Measurements from ENCODE around the gene ITGAE.
"Not testable (repeated sequence)": the region's sequence is repeated elsewhere in the genome, so short reads cannot be mapped to it uniquely, and the experiment has no call there.

Gene ITGAE

GRCh38 chr17:3796822-3797170 lies 4.2 kb downstream of the ITGAE start:
- Histone ChIP-seq H3K4me1 (ENCODE audit: low read depth, poor library complexity, severe bottlenecking) (no peaks in the 10 kb centered on the region), H3K36me3 (ENCODE audit: insufficient read depth) (no peaks in the 10 kb centered on the region), H3K79me2 (ENCODE audit: insufficient read depth, low read depth) (no peaks in the 10 kb centered on the region), H3K27ac (no peak overlapping the region), H3K4me3 (IDR thresholded peaks at IDR 0.05; ENCODE audit: insufficient read depth, low read depth, low read length) (no peak overlapping the region), H3K4me2 (no peak overlapping the region), H2AFZ (ENCODE audit: low read depth) (no peak overlapping the region), H3K9ac (no peak overlapping the region), H3K27me3 (ENCODE audit: insufficient read depth, low read depth) (no peaks in the 10 kb centered on the region), H4K20me1 (ENCODE audit: insufficient read depth) (no peaks in the 10 kb centered on the region)
- no peak for TF ChIP-seq CTCF (conservative IDR thresholded peaks at IDR 0.05; ENCODE audit: low read depth, low read length)

GRCh38 chr17:3796110-3796821 lies 4.7 kb downstream of the ITGAE start:
- Histone ChIP-seq H3K36me3 (ENCODE audit: insufficient read depth) (no peaks in the 10 kb centered on the region), H3K9ac (no peak overlapping the region), H3K27ac (no peak overlapping the region), H3K27me3 (ENCODE audit: insufficient read depth, low read depth) (no peaks in the 10 kb centered on the region), H3K4me2 (no peak overlapping the region), H4K20me1 (ENCODE audit: insufficient read depth) (no peaks in the 10 kb centered on the region), H2AFZ (ENCODE audit: low read depth) (no peak overlapping the region), H3K79me2 (ENCODE audit: insufficient read depth, low read depth) (no peaks in the 10 kb centered on the region), H3K4me1 (ENCODE audit: low read depth, poor library complexity, severe bottlenecking) (no peaks in the 10 kb centered on the region), H3K4me3 (IDR thresholded peaks at IDR 0.05; ENCODE audit: insufficient read depth, low read depth, low read length) (no peak overlapping the region)
- TF ChIP-seq CTCF (conservative IDR thresholded peaks at IDR 0.05; ENCODE audit: low read depth, low read length): no peak

GRCh38 chr17:3795390-3796102 lies 5.4 kb downstream of the ITGAE start:
- no peaks in the 10 kb centered on the region for H3K36me3 ChIP-seq (ENCODE audit: insufficient read depth)
- no peaks in the 10 kb centered on the region for H3K27me3 ChIP-seq (ENCODE audit: insufficient read depth, low read depth)
- H3K79me2 ChIP-seq (ENCODE audit: insufficient read depth, low read depth): no peaks in the 10 kb centered on the region
- no peak overlapping the region for H3K4me3 ChIP-seq (IDR thresholded peaks at IDR 0.05; ENCODE audit: insufficient read depth, low read depth, low read length)
- no peaks in the 10 kb centered on the region for H3K4me1 ChIP-seq (ENCODE audit: low read depth, poor library complexity, severe bottlenecking)
- no peak for TF ChIP-seq CTCF (conservative IDR thresholded peaks at IDR 0.05; ENCODE audit: low read depth, low read length)
- no peak overlapping the region for H3K9ac ChIP-seq
- no peaks in the 10 kb centered on the region for H4K20me1 ChIP-seq (ENCODE audit: insufficient read depth)
- no peak overlapping the region for H3K27ac ChIP-seq
- no peak overlapping the region for H3K4me2 ChIP-seq
- H2AFZ ChIP-seq (ENCODE audit: low read depth): no peak overlapping the region

- no peaks in the 10 kb centered on the region for H4K20me1 ChIP-seq (ENCODE audit: insufficient read depth)
- H3K27ac ChIP-seq: no peak overlapping the region
- no peaks in the 10 kb centered on the region for H3K27me3 ChIP-seq (ENCODE audit: insufficient read depth, low read depth)
- no peaks in the 10 kb centered on the region for H3K36me3 ChIP-seq (ENCODE audit: insufficient read depth)
- no peak overlapping the region for H3K4me3 ChIP-seq (IDR thresholded peaks at IDR 0.05; ENCODE audit: insufficient read depth, low read depth, low read length)
- no peak overlapping the region for H2AFZ ChIP-seq (ENCODE audit: low read depth)
- TF ChIP-seq CTCF (conservative IDR thresholded peaks at IDR 0.05; ENCODE audit: low read depth, low read length): no peak
- no peaks in the 10 kb centered on the region for H3K79me2 ChIP-seq (ENCODE audit: insufficient read depth, low read depth)
- no peak overlapping the region for H3K9ac ChIP-seq
- H3K4me2 ChIP-seq: no peak overlapping the region
- H3K4me1 ChIP-seq (ENCODE audit: low read depth, poor library complexity, severe bottlenecking): no peaks in the 10 kb centered on the region
These were observed 6.2 kb downstream of the ITGAE start for GRCh38 chr17:3794557-3795389.

GRCh38 chr17:3794152-3794551 lies 6.8 kb downstream of the ITGAE start:
- H3K4me2 ChIP-seq: not testable (repeated sequence)

GRCh38 chr17:3793258-3793657 lies 7.7 kb downstream of the ITGAE start:
- not testable (repeated sequence) for H3K27me3 ChIP-seq (ENCODE audit: insufficient read depth, low read depth); H3K36me3 ChIP-seq (ENCODE audit: insufficient read depth); H4K20me1 ChIP-seq (ENCODE audit: insufficient read depth); H3K27ac ChIP-seq; H3K4me1 ChIP-seq (ENCODE audit: low read depth, poor library complexity, severe bottlenecking); H3K4me3 ChIP-seq (IDR thresholded peaks at IDR 0.05; ENCODE audit: insufficient read depth, low read depth, low read length); H3K9ac ChIP-seq; H2AFZ ChIP-seq (ENCODE audit: low read depth); H3K4me2 ChIP-seq; H3K79me2 ChIP-seq (ENCODE audit: insufficient read depth, low read depth)

More at GRCh38 chr17:3794152-3794551, 6.8 kb downstream of the ITGAE start:
- H3K27ac ChIP-seq; H3K4me1 ChIP-seq (ENCODE audit: low read depth, poor library complexity, severe bottlenecking); H3K9ac ChIP-seq; H4K20me1 ChIP-seq (ENCODE audit: insufficient read depth); H3K4me3 ChIP-seq (IDR thresholded peaks at IDR 0.05; ENCODE audit: insufficient read depth, low read depth, low read length); H3K36me3 ChIP-seq (ENCODE audit: insufficient read depth); H2AFZ ChIP-seq (ENCODE audit: low read depth); H3K79me2 ChIP-seq (ENCODE audit: insufficient read depth, low read depth); H3K27me3 ChIP-seq (ENCODE audit: insufficient read depth, low read depth): not testable (repeated sequence)
